Neuron (in vitro differentiated cells): ENCODE data around the gene KANK4.

Experiments
- H2AFZ ChIP-seq: one replicate; pipeline ENCODE4 v1.6.1; 2013; ENCODE audit warnings: low read depth, mild to moderate bottlenecking, inconsistent platforms, low read length, moderate library complexity
- H3K27me3 ChIP-seq: one replicate; pipeline ENCODE4 v1.6.1; 2013; ENCODE audit warnings: low read length; ENCODE audit not compliant: insufficient read depth
- H3K36me3 ChIP-seq: one replicate; pipeline ENCODE4 v1.6.1; 2013; ENCODE audit warnings: low read length; ENCODE audit not compliant: insufficient read depth
- H3K4me1 ChIP-seq: one replicate; pipeline ENCODE4 v1.6.1; 2013; ENCODE audit warnings: low read length; ENCODE audit not compliant: insufficient read depth
- H3K4me3 ChIP-seq: 2 replicates; pipeline ENCODE4 v1.5.1; 2013; ENCODE audit warnings: mild to moderate bottlenecking, low read length, moderate library complexity
- H3K9me3 ChIP-seq: one replicate; pipeline ENCODE4 v1.6.1; 2013; ENCODE audit warnings: low read length

Gene KANK4

GRCh38 chr1:62352387-62352786, 33.2 kb upstream of the KANK4 start:
- no peak overlapping the region for H3K4me3 ChIP-seq
- H3K9me3 ChIP-seq = no peaks in the 10 kb centered on the region
- no peaks in the 10 kb centered on the region for H3K4me1 ChIP-seq
- no peak overlapping the region for H2AFZ ChIP-seq
- no peaks in the 10 kb centered on the region for H3K36me3 ChIP-seq
- H3K27me3 ChIP-seq = no peaks in the 10 kb centered on the region

GRCh38 chr1:62349470-62350233, 30.4 kb upstream of the KANK4 start:
- no peaks in the 10 kb centered on the region for H3K4me1 ChIP-seq
- H3K9me3 ChIP-seq = no peaks in the 10 kb centered on the region
- H3K4me3 ChIP-seq = no peak overlapping the region
- no peaks in the 10 kb centered on the region for H3K36me3 ChIP-seq
- H3K27me3 ChIP-seq = peaks cover 5% of the 10 kb centered on the region
- H2AFZ ChIP-seq = no peak overlapping the region

- H3K27me3 ChIP-seq = peaks cover 5% of the 10 kb centered on the region
- no peaks in the 10 kb centered on the region for H3K9me3 ChIP-seq
- no peaks in the 10 kb centered on the region for H3K4me1 ChIP-seq
- H3K4me3 ChIP-seq = no peak overlapping the region
- H2AFZ ChIP-seq = no peak overlapping the region
- no peaks in the 10 kb centered on the region for H3K36me3 ChIP-seq
These were observed 27.7 kb upstream of the KANK4 start for GRCh38 chr1:62346886-62347285.

- no peaks in the 10 kb centered on the region for H3K36me3 ChIP-seq
- H3K9me3 ChIP-seq = no peaks in the 10 kb centered on the region
- H3K27me3 ChIP-seq = peaks cover 5% of the 10 kb centered on the region
- H3K4me3 ChIP-seq = no peak overlapping the region
- no peak overlapping the region for H2AFZ ChIP-seq
- H3K4me1 ChIP-seq = no peaks in the 10 kb centered on the region
These were observed 24.7 kb upstream of the KANK4 start for GRCh38 chr1:62343911-62344310.

- peaks cover 13% of the 10 kb centered on the region for H3K4me1 ChIP-seq
These were observed 23.0 kb upstream of the KANK4 start for GRCh38 chr1:62342270-62342669.

GRCh38 chr1:62341615-62342014, 22.4 kb upstream of the KANK4 start:
- Histone ChIP-seq H3K36me3 (no peaks in the 10 kb centered on the region), H2AFZ (no peak overlapping the region), H3K27me3 (peaks cover 5% of the 10 kb centered on the region), H3K4me1 (peaks cover 19% of the 10 kb centered on the region), H3K4me3 (no peak overlapping the region), H3K9me3 (no peaks in the 10 kb centered on the region)

More at GRCh38 chr1:62342270-62342669, 23.0 kb upstream of the KANK4 start:
- H3K4me3 ChIP-seq = no peak overlapping the region
- H2AFZ ChIP-seq = no peak overlapping the region
- H3K9me3 ChIP-seq = no peaks in the 10 kb centered on the region
- H3K36me3 ChIP-seq = no peaks in the 10 kb centered on the region
- H3K27me3 ChIP-seq = peaks cover 5% of the 10 kb centered on the region

- no peaks in the 10 kb centered on the region for H3K36me3 ChIP-seq
- H3K4me3 ChIP-seq = no peak overlapping the region
- H3K27me3 ChIP-seq = peaks cover 5% of the 10 kb centered on the region
- peaks cover 19% of the 10 kb centered on the region for H3K4me1 ChIP-seq
- H3K9me3 ChIP-seq = no peaks in the 10 kb centered on the region
- no peak overlapping the region for H2AFZ ChIP-seq
These were observed 21.9 kb upstream of the KANK4 start for GRCh38 chr1:62341089-62341488.

GRCh38 chr1:62337706-62338631, 18.7 kb upstream of the KANK4 start:
- Histone ChIP-seq H3K36me3 (no peaks in the 10 kb centered on the region), H2AFZ (peak overlapping the region; percentile 73), H3K9me3 (no peaks in the 10 kb centered on the region), H3K27me3 (no peaks in the 10 kb centered on the region), H3K4me1 (peaks cover 19% of the 10 kb centered on the region), H3K4me3 (peak overlapping the region; percentile 9)

GRCh38 chr1:62336995-62337705, 17.9 kb upstream of the KANK4 start:
- H2AFZ ChIP-seq = peak overlapping the region; percentile 73
- H3K4me1 ChIP-seq = peaks cover 19% of the 10 kb centered on the region
- H3K36me3 ChIP-seq = no peaks in the 10 kb centered on the region
- no peaks in the 10 kb centered on the region for H3K9me3 ChIP-seq
- H3K4me3 ChIP-seq = no peak overlapping the region
- no peaks in the 10 kb centered on the region for H3K27me3 ChIP-seq

GRCh38 chr1:62336638-62336994, 17.4 kb upstream of the KANK4 start:
- H3K4me1 ChIP-seq = peaks cover 19% of the 10 kb centered on the region
- H2AFZ ChIP-seq = no peak overlapping the region
- no peaks in the 10 kb centered on the region for H3K27me3 ChIP-seq
- H3K36me3 ChIP-seq = no peaks in the 10 kb centered on the region
- no peaks in the 10 kb centered on the region for H3K9me3 ChIP-seq
- no peak overlapping the region for H3K4me3 ChIP-seq

GRCh38 chr1:62335656-62336055, 16.4 kb upstream of the KANK4 start:
- Histone ChIP-seq H3K4me1 (peaks cover 19% of the 10 kb centered on the region), H3K36me3 (no peaks in the 10 kb centered on the region), H3K4me3 (no peak overlapping the region), H2AFZ (no peak overlapping the region), H3K27me3 (no peaks in the 10 kb centered on the region), H3K9me3 (no peaks in the 10 kb centered on the region)

- no peaks in the 10 kb centered on the region for H3K9me3 ChIP-seq
- H2AFZ ChIP-seq = no peak overlapping the region
- no peaks in the 10 kb centered on the region for H3K27me3 ChIP-seq
- peaks cover 19% of the 10 kb centered on the region for H3K4me1 ChIP-seq
- no peak overlapping the region for H3K4me3 ChIP-seq
- H3K36me3 ChIP-seq = no peaks in the 10 kb centered on the region
These were observed 15.3 kb upstream of the KANK4 start for GRCh38 chr1:62334434-62334985.

- H3K9me3 ChIP-seq = no peaks in the 10 kb centered on the region
- H2AFZ ChIP-seq = no peak overlapping the region
- H3K36me3 ChIP-seq = no peaks in the 10 kb centered on the region
- H3K4me1 ChIP-seq = peaks cover 16% of the 10 kb centered on the region
- H3K4me3 ChIP-seq = no peak overlapping the region
- no peaks in the 10 kb centered on the region for H3K27me3 ChIP-seq
These were observed 14.2 kb upstream of the KANK4 start for GRCh38 chr1:62333441-62333840.
